ENCODE measurements around the gene RNF148.

The RNF148 gene

GRCh38 chr7:122675621-122676020, 27.1 kb downstream of the RNF148 start:
- DNase-seq (ENCODE audit: low spot score) = no peak
- H2BK5ac ChIP-seq (ENCODE audit: low read length) = no peak overlapping the region
- no peaks in the 10 kb centered on the region for H3K36me3 ChIP-seq (replicated peaks in 1 of 2; ENCODE audit: control insufficient read depth in 2 of 2, insufficient read depth in 2 of 2, low read length in 2 of 2)
- no peak overlapping the region for H2AK5ac ChIP-seq (ENCODE audit: low read depth, low read length)
- no peaks in the 10 kb centered on the region for H3K79me1 ChIP-seq (ENCODE audit: low read depth, low read length)
- no peak overlapping the region for H2BK120ac ChIP-seq (ENCODE audit: low read depth, low read length)
- H3K27me3 ChIP-seq (ENCODE audit: control insufficient read depth in 3 of 3, insufficient read depth in 3 of 3, low read depth in 1 of 3, low read length in 3 of 3) = no peaks in the 10 kb centered on the region
- no peak overlapping the region for H3K18ac ChIP-seq (ENCODE audit: low read length)
- H3K4ac ChIP-seq (ENCODE audit: low read length) = no peak overlapping the region
- no peak overlapping the region for H4K8ac ChIP-seq (ENCODE audit: low read depth, low read length)
- no peak overlapping the region for H2BK15ac ChIP-seq (ENCODE audit: low read length)
- no peak overlapping the region for H3K14ac ChIP-seq (ENCODE audit: low read length)
- WGBS, 2 donors (ENCODE audit: extremely low coverage in 2 of 2, insufficient read length in 2 of 2, insufficient replicate concordance in 1 of 2) = no CpG with 5 or more reads among the region's 7 CpGs
- H3K4me2 ChIP-seq (ENCODE audit: insufficient read depth, low read length, poor library complexity, severe bottlenecking) = no peak overlapping the region
- H2BK12ac ChIP-seq (ENCODE audit: low read length) = no peak overlapping the region
- peaks cover 2 to 21% of the 10 kb centered on the region in 2 donors for H3K4me1 ChIP-seq (ENCODE audit: control insufficient read depth in 2 of 2, insufficient read depth in 1 of 2, low read depth in 1 of 2, low read length in 2 of 2)
- no peak overlapping the region for H3K27ac ChIP-seq (replicated peaks; ENCODE audit: low read length)
- no peak overlapping the region for H3K9ac ChIP-seq (ENCODE audit: low read depth, low read length, poor library complexity)
- peaks cover 0 to 6% of the 10 kb centered on the region in 2 donors for H3K9me3 ChIP-seq (replicated peaks in 1 of 2; ENCODE audit: control insufficient read depth in 2 of 2, insufficient read depth in 1 of 2, low read depth in 1 of 2, low read length in 2 of 2)
- H4K91ac ChIP-seq (ENCODE audit: low read depth, low read length, poor library complexity) = no peak overlapping the region
- no peak overlapping the region for H2AFZ ChIP-seq (ENCODE audit: low read length)
- no peak overlapping the region for H3K4me3 ChIP-seq (ENCODE audit: low read length in 2 of 2)
- H3K23ac ChIP-seq (ENCODE audit: low read depth, low read length, poor library complexity) = no peak overlapping the region

- Histone ChIP-seq H4K8ac (ENCODE audit: low read depth, low read length) (no peak overlapping the region), H3K9me3 (replicated peaks in 1 of 2; ENCODE audit: control insufficient read depth in 2 of 2, insufficient read depth in 1 of 2, low read depth in 1 of 2, low read length in 2 of 2) (peaks cover 0 to 6% of the 10 kb centered on the region in 2 donors)
Measured at GRCh38 chr7:122675011-122675410, 27.7 kb downstream of the RNF148 start.

GRCh38 chr7:122674502-122674901, 28.2 kb downstream of the RNF148 start:
- Histone ChIP-seq H3K18ac (ENCODE audit: low read length) (no peak overlapping the region), H4K8ac (ENCODE audit: low read depth, low read length) (no peak overlapping the region), H2BK5ac (ENCODE audit: low read length) (no peak overlapping the region), H4K91ac (ENCODE audit: low read depth, low read length, poor library complexity) (no peak overlapping the region), H2BK15ac (ENCODE audit: low read length) (no peak overlapping the region), H3K23ac (ENCODE audit: low read depth, low read length, poor library complexity) (no peak overlapping the region), H3K36me3 (replicated peaks in 1 of 2; ENCODE audit: control insufficient read depth in 2 of 2, insufficient read depth in 2 of 2, low read length in 2 of 2) (no peaks in the 10 kb centered on the region), H3K27ac (replicated peaks; ENCODE audit: low read length) (no peak overlapping the region), H2AK5ac (ENCODE audit: low read depth, low read length) (no peak overlapping the region), H2BK12ac (ENCODE audit: low read length) (no peak overlapping the region), H3K4me1 (ENCODE audit: control insufficient read depth in 2 of 2, insufficient read depth in 1 of 2, low read depth in 1 of 2, low read length in 2 of 2) (peaks cover 2 to 16% of the 10 kb centered on the region in 2 donors), H3K4me3 (ENCODE audit: low read length in 2 of 2) (no peak overlapping the region), H3K9me3 (replicated peaks in 1 of 2; ENCODE audit: control insufficient read depth in 2 of 2, insufficient read depth in 1 of 2, low read depth in 1 of 2, low read length in 2 of 2) (peaks cover 0 to 6% of the 10 kb centered on the region in 2 donors), H3K4me2 (ENCODE audit: insufficient read depth, low read length, poor library complexity, severe bottlenecking) (no peak overlapping the region), H3K27me3 (ENCODE audit: control insufficient read depth in 3 of 3, insufficient read depth in 3 of 3, low read depth in 1 of 3, low read length in 3 of 3) (no peaks in the 10 kb centered on the region), H2BK120ac (ENCODE audit: low read depth, low read length) (no peak overlapping the region), H3K79me1 (ENCODE audit: low read depth, low read length) (no peaks in the 10 kb centered on the region), H3K9ac (ENCODE audit: low read depth, low read length, poor library complexity) (no peak overlapping the region), H3K14ac (ENCODE audit: low read length) (no peak overlapping the region), H3K4ac (ENCODE audit: low read length) (no peak overlapping the region), H2AFZ (ENCODE audit: low read length) (no peak overlapping the region)
- no CpG with 5 or more reads among the region's 4 CpGs for WGBS, 2 donors (ENCODE audit: extremely low coverage in 2 of 2, insufficient read length in 2 of 2, insufficient replicate concordance in 1 of 2)
- no peak for DNase-seq (ENCODE audit: low spot score)

More at GRCh38 chr7:122675011-122675410, 27.7 kb downstream of the RNF148 start:
- H3K4me1 ChIP-seq (ENCODE audit: control insufficient read depth in 2 of 2, insufficient read depth in 1 of 2, low read depth in 1 of 2, low read length in 2 of 2) = peaks cover 2 to 19% of the 10 kb centered on the region in 2 donors
- H3K4me2 ChIP-seq (ENCODE audit: insufficient read depth, low read length, poor library complexity, severe bottlenecking) = no peak overlapping the region
- H2BK5ac ChIP-seq (ENCODE audit: low read length) = no peak overlapping the region
- WGBS, 2 donors (ENCODE audit: extremely low coverage in 2 of 2, insufficient read length in 2 of 2, insufficient replicate concordance in 1 of 2) = no CpG with 5 or more reads among the region's 7 CpGs
- no peak overlapping the region for H4K91ac ChIP-seq (ENCODE audit: low read depth, low read length, poor library complexity)
- no peaks in the 10 kb centered on the region for H3K79me1 ChIP-seq (ENCODE audit: low read depth, low read length)
- H2BK12ac ChIP-seq (ENCODE audit: low read length) = no peak overlapping the region
- H2AFZ ChIP-seq (ENCODE audit: low read length) = no peak overlapping the region
- H3K23ac ChIP-seq (ENCODE audit: low read depth, low read length, poor library complexity) = no peak overlapping the region
- no peak overlapping the region for H2AK5ac ChIP-seq (ENCODE audit: low read depth, low read length)
- no peaks in the 10 kb centered on the region for H3K36me3 ChIP-seq (replicated peaks in 1 of 2; ENCODE audit: control insufficient read depth in 2 of 2, insufficient read depth in 2 of 2, low read length in 2 of 2)
- H3K27ac ChIP-seq (replicated peaks; ENCODE audit: low read length) = no peak overlapping the region
- H3K27me3 ChIP-seq (ENCODE audit: control insufficient read depth in 3 of 3, insufficient read depth in 3 of 3, low read depth in 1 of 3, low read length in 3 of 3) = no peaks in the 10 kb centered on the region
- H3K18ac ChIP-seq (ENCODE audit: low read length) = no peak overlapping the region
- H2BK15ac ChIP-seq (ENCODE audit: low read length) = no peak overlapping the region
- H2BK120ac ChIP-seq (ENCODE audit: low read depth, low read length) = no peak overlapping the region
- H3K14ac ChIP-seq (ENCODE audit: low read length) = no peak overlapping the region
- H3K4me3 ChIP-seq (ENCODE audit: low read length in 2 of 2) = no peak overlapping the region
- no peak overlapping the region for H3K4ac ChIP-seq (ENCODE audit: low read length)
- no peak overlapping the region for H3K9ac ChIP-seq (ENCODE audit: low read depth, low read length, poor library complexity)
- no peak for DNase-seq (ENCODE audit: low spot score)

- H3K27me3 ChIP-seq (ENCODE audit: control insufficient read depth in 3 of 3, insufficient read depth in 3 of 3, low read depth in 1 of 3, low read length in 3 of 3) = no peaks in the 10 kb centered on the region
- H3K18ac ChIP-seq (ENCODE audit: low read length) = peak overlapping the region; percentile 36
- no peak overlapping the region for H3K4ac ChIP-seq (ENCODE audit: low read length)
- DNase-seq (ENCODE audit: low spot score) = no peak
- H2AK5ac ChIP-seq (ENCODE audit: low read depth, low read length) = no peak overlapping the region
- peaks cover 2 to 16% of the 10 kb centered on the region in 2 donors for H3K4me1 ChIP-seq (ENCODE audit: control insufficient read depth in 2 of 2, insufficient read depth in 1 of 2, low read depth in 1 of 2, low read length in 2 of 2)
- no peaks in the 10 kb centered on the region for H3K79me1 ChIP-seq (ENCODE audit: low read depth, low read length)
- H2BK12ac ChIP-seq (ENCODE audit: low read length) = no peak overlapping the region
- no peak overlapping the region for H3K14ac ChIP-seq (ENCODE audit: low read length)
- no peak overlapping the region for H3K23ac ChIP-seq (ENCODE audit: low read depth, low read length, poor library complexity)
- no peaks in the 10 kb centered on the region for H3K36me3 ChIP-seq (replicated peaks in 1 of 2; ENCODE audit: control insufficient read depth in 2 of 2, insufficient read depth in 2 of 2, low read length in 2 of 2)
- WGBS, 2 donors (ENCODE audit: extremely low coverage in 2 of 2, insufficient read length in 2 of 2, insufficient replicate concordance in 1 of 2) = no CpG with 5 or more reads among the region's 21 CpGs
- H4K91ac ChIP-seq (ENCODE audit: low read depth, low read length, poor library complexity) = no peak overlapping the region
- peaks cover 0 to 6% of the 10 kb centered on the region in 2 donors for H3K9me3 ChIP-seq (replicated peaks in 1 of 2; ENCODE audit: control insufficient read depth in 2 of 2, insufficient read depth in 1 of 2, low read depth in 1 of 2, low read length in 2 of 2)
- H4K8ac ChIP-seq (ENCODE audit: low read depth, low read length) = no peak overlapping the region
- no peak overlapping the region for H3K27ac ChIP-seq (replicated peaks; ENCODE audit: low read length)
- H3K9ac ChIP-seq (ENCODE audit: low read depth, low read length, poor library complexity) = no peak overlapping the region
- H2BK15ac ChIP-seq (ENCODE audit: low read length) = no peak overlapping the region
- no peak overlapping the region for H2BK5ac ChIP-seq (ENCODE audit: low read length)
- H2AFZ ChIP-seq (ENCODE audit: low read length) = no peak overlapping the region
- H2BK120ac ChIP-seq (ENCODE audit: low read depth, low read length) = no peak overlapping the region
- H3K4me3 ChIP-seq (ENCODE audit: low read length in 2 of 2) = no peak overlapping the region
- no peak overlapping the region for H3K4me2 ChIP-seq (ENCODE audit: insufficient read depth, low read length, poor library complexity, severe bottlenecking)
Measured at GRCh38 chr7:122673951-122674350, 28.8 kb downstream of the RNF148 start.

Measured in neuronal stem cell (in vitro differentiated cells).